ENCODE results near the gene KBTBD13.

GRCh38 chr15:65072027-65072426, 4.5 kb upstream of the KBTBD13 start:
- TF ChIP-seq CTCF (IDR thresholded peaks at IDR 0.05) (no peak), SIN3A (IDR thresholded peaks at IDR 0.05; ENCODE audit: borderline replicate concordance, insufficient read depth, low read depth, low read length) (no peak), REST (IDR thresholded peaks at IDR 0.05; ENCODE audit: insufficient read depth in 1 of 2, low read depth in 2 of 2, low read length in 1 of 2) (no peak)

All from Panc1 (cell line).